Muscle of back (tissue), 13 donors: ENCODE results near the gene RB1. TPM values are rescaled to one million over a fixed set of nuclear protein-coding genes. Genes with fewer than 3 reads are reported as not detected.

Experiments
- DNase-seq, 3 donors: peaks; one replicate each; pipeline versions ENCODE4 v3.0.0 to v3.0.0-alpha.2; 2013
- long read RNA-seq, 9 donors: transcript quantifications; one replicate each; lab custom pipeline, GENCODE V29; 2026
- polyA plus RNA-seq, 10 donors: library from polyadenylated mRNA; unstranded; fragments of 120-200 nt; gene quantifications; one replicate each; pipeline ENCODE4 v1.2.1, GENCODE V29; 2013; ENCODE audit not compliant: insufficient read length in 10 of 10

RB1 gene
- polyA plus RNA-seq, result 10 to 100 TPM; 48.1 to 77.1 (median 61.1) TPM
- long read RNA-seq, donor 1, full-length matches to known transcripts, result 4 of 4 reads
- long read RNA-seq, donor 1, partial matches to known transcripts, result 0 of 4 reads
- long read RNA-seq, donor 1, other reads (novel, unspliced or antisense), result 0 of 4 reads
- long read RNA-seq, donor 2, full-length matches to known transcripts, result 3 of 3 reads
- long read RNA-seq, donor 2, partial matches to known transcripts, result 0 of 3 reads
- long read RNA-seq, donor 2, other reads (novel, unspliced or antisense), result 0 of 3 reads
- long read RNA-seq, donor 3, result 0 reads
- long read RNA-seq, donor 4, full-length matches to known transcripts, result 4 of 4 reads
- long read RNA-seq, donor 4, partial matches to known transcripts, result 0 of 4 reads
- long read RNA-seq, donor 4, other reads (novel, unspliced or antisense), result 0 of 4 reads
- long read RNA-seq, donor 5, partial matches to known transcripts, result 0 of 2 reads
- long read RNA-seq, donor 5, other reads (novel, unspliced or antisense), result 0 of 2 reads
- long read RNA-seq, donor 6, full-length matches to known transcripts, result 2 of 7 reads
- long read RNA-seq, donor 6, partial matches to known transcripts, result 0 of 7 reads
- long read RNA-seq, donor 6, other reads (novel, unspliced or antisense), result 5 of 7 reads
- long read RNA-seq, donor 7, full-length matches to known transcripts, result 5 of 5 reads
- long read RNA-seq, donor 7, partial matches to known transcripts, result 0 of 5 reads
- long read RNA-seq, donor 7, other reads (novel, unspliced or antisense), result 0 of 5 reads
- long read RNA-seq, donor 8, full-length matches to known transcripts, result 3 of 3 reads
- long read RNA-seq, donor 8, partial matches to known transcripts, result 0 of 3 reads
- long read RNA-seq, donor 8, other reads (novel, unspliced or antisense), result 0 of 3 reads
- long read RNA-seq, donor 9, result 0 reads

- DNase-seq, result peak; percentile 90 to 96 (median 94)
These were observed at the start of gene RB1 for GRCh38 chr13:48303359-48304142. RB1 (plus strand) TSS chr13:48303751; CDS start chr13:48303913, 162 bp downstream.

- DNase-seq, result no peak
These were observed 49.7 kb upstream of the RB1 start for GRCh38 chr13:48253849-48254248.

GRCh38 chr13:48255090-48255489 is 48.5 kb upstream of the RB1 start:
- DNase-seq, result no peak

GRCh38 chr13:48255954-48256353 is 47.6 kb upstream of the RB1 start:
- DNase-seq, result no peak

- no peak for DNase-seq
These were observed 45.5 kb upstream of the RB1 start for GRCh38 chr13:48258002-48258401.

- no peak for DNase-seq
These were observed 45.1 kb upstream of the RB1 start for GRCh38 chr13:48258430-48258829.

- no peak for DNase-seq
These were observed 42.6 kb upstream of the RB1 start for GRCh38 chr13:48260970-48261369.

- DNase-seq, result no peak
These were observed 40.4 kb upstream of the RB1 start for GRCh38 chr13:48263196-48263595.

GRCh38 chr13:48264058-48264457 is 39.5 kb upstream of the RB1 start:
- no peak for DNase-seq

GRCh38 chr13:48265217-48265815 is 38.2 kb upstream of the RB1 start:
- no peak for DNase-seq

- DNase-seq, result no peak
These were observed 37.4 kb upstream of the RB1 start for GRCh38 chr13:48266150-48266549.

- no peak for DNase-seq
These were observed 36.6 kb upstream of the RB1 start for GRCh38 chr13:48266701-48267639.

GRCh38 chr13:48268019-48268418 is 35.5 kb upstream of the RB1 start:
- DNase-seq, result no peak

GRCh38 chr13:48273346-48273745 is 30.2 kb upstream of the RB1 start:
- DNase-seq, result no peak

- no peak for DNase-seq
These were observed 28.0 kb upstream of the RB1 start for GRCh38 chr13:48275507-48275906.

GRCh38 chr13:48278806-48279205 is 24.7 kb upstream of the RB1 start:
- no peak for DNase-seq

GRCh38 chr13:48281556-48281955 is 22.0 kb upstream of the RB1 start:
- DNase-seq, result no peak

- DNase-seq, result no peak
These were observed 11.8 kb upstream of the RB1 start for GRCh38 chr13:48291730-48292129.

- no peak for DNase-seq
These were observed 10.9 kb upstream of the RB1 start for GRCh38 chr13:48292650-48293049.

- no peak for DNase-seq
These were observed 8.9 kb upstream of the RB1 start for GRCh38 chr13:48294653-48295052.
